Adrenal gland (tissue), 5 donors: ENCODE results near the gene NRSN2.

Source experiments
- POLR2A ChIP-seq, 2 donors: fragments of 450-650 bp; IDR thresholded peaks; one replicate each; pipeline ENCODE4 v1.6.1; 2017; ENCODE audit warnings: antibody characterized with exemption in 2 of 2, mild to moderate bottlenecking in 2 of 2, moderate library complexity in 1 of 2
- TF ChIP-seq, protein P1 (sequence below), 6 experiments: fragments of 450-650 bp in 4 of 6; fragments of 200-600 bp in 2 of 6; sonication (generic) in 1 of 6; IDR thresholded peaks; 1 replicate in 5 of 6; 2 replicates in 1 of 6; pipeline versions ENCODE4 v1.5.1 to v1.8.0; 2016 to 2021; ENCODE audit warnings: antibody characterized with exemption in 6 of 6, mild to moderate bottlenecking in 2 of 6, moderate library complexity in 1 of 6
- donor health status: DM: no; HTN: no; CAD: no.

DNA sequence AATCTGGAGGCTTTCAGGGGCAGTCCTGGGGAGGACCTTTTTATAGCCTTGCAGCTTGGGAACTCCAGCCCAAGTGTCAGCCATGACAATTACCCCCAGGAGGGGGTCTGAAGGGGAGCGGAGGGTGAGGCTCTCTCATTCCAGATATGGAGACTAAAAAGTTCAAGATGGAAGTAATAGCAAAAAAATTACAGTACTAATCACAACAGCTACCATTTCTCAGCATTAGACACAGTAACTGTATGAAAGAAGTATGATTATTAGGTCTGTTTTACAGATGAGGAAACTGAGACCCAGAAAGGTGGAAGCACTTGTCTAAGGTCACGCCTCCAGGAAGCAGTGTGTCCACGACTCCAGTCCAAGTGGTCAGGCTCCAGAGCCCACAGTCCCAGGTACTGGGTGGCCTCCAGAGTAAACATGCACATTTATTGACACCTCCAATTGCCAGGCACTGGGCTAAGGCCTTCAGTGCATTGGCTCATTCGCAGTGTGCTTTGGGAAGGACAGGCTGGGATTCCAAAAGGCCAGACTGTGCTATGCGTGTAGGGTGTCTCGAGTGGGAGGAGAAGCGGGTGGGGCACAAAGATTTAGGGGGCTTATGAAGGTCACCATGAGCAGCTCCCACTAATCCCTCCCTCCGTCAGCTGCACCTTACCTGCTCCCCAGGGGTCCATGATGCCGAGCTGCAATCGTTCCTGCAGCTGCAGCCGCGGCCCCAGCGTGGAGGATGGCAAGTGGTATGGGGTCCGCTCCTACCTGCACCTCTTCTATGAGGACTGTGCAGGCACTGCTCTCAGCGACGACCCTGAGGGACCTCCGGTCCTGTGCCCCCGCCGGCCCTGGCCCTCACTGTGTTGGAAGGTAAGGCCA is 2.3 kb downstream of the NRSN2 start:
- no peak for TF ChIP-seq POLR2A (IDR thresholded peaks at IDR 0.05)
- TF ChIP-seq, protein P1, sequence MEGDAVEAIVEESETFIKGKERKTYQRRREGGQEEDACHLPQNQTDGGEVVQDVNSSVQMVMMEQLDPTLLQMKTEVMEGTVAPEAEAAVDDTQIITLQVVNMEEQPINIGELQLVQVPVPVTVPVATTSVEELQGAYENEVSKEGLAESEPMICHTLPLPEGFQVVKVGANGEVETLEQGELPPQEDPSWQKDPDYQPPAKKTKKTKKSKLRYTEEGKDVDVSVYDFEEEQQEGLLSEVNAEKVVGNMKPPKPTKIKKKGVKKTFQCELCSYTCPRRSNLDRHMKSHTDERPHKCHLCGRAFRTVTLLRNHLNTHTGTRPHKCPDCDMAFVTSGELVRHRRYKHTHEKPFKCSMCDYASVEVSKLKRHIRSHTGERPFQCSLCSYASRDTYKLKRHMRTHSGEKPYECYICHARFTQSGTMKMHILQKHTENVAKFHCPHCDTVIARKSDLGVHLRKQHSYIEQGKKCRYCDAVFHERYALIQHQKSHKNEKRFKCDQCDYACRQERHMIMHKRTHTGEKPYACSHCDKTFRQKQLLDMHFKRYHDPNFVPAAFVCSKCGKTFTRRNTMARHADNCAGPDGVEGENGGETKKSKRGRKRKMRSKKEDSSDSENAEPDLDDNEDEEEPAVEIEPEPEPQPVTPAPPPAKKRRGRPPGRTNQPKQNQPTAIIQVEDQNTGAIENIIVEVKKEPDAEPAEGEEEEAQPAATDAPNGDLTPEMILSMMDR (IDR thresholded peaks at IDR 0.05): no peak
